ENCODE data around the gene IQSEC3.

IQSEC3 gene

GRCh38 chr12:87315-87714, 20.7 kb downstream of the IQSEC3 start:
- Mint-ChIP-seq H3K9me3 (peaks cover 5% of the 10 kb centered on the region), H3K27ac (no peak overlapping the region), H3K4me3 (no peak overlapping the region), H3K36me3 (no peaks in the 10 kb centered on the region), H3K4me1 (no peaks in the 10 kb centered on the region)
- no peak for ATAC-seq
- no peak for DNase-seq (ENCODE audit: low spot score in 2 of 2)

GRCh38 chr12:87856-88255, 21.3 kb downstream of the IQSEC3 start:
- H3K4me3 Mint-ChIP-seq, result no peak overlapping the region
- H3K4me1 Mint-ChIP-seq, result no peaks in the 10 kb centered on the region
- peaks cover 5% of the 10 kb centered on the region for H3K9me3 Mint-ChIP-seq
- DNase-seq (ENCODE audit: low spot score in 2 of 2) (no peak), ATAC-seq (no peak)
- H3K36me3 Mint-ChIP-seq, result no peaks in the 10 kb centered on the region
- no peak overlapping the region for H3K27ac Mint-ChIP-seq

GRCh38 chr12:89653-90052, 23.1 kb downstream of the IQSEC3 start:
- no peak overlapping the region for H3K27ac Mint-ChIP-seq
- no peak overlapping the region for H3K4me3 Mint-ChIP-seq
- no peaks in the 10 kb centered on the region for H3K36me3 Mint-ChIP-seq
- DNase-seq (ENCODE audit: low spot score in 2 of 2), result no peak
- ATAC-seq, result no peak
- H3K9me3 Mint-ChIP-seq, result peaks cover 7% of the 10 kb centered on the region
- no peaks in the 10 kb centered on the region for H3K4me1 Mint-ChIP-seq

- no peaks in the 10 kb centered on the region for H3K4me1 Mint-ChIP-seq
Observed at GRCh38 chr12:91213-91612, 24.6 kb downstream of the IQSEC3 start.

DNA sequence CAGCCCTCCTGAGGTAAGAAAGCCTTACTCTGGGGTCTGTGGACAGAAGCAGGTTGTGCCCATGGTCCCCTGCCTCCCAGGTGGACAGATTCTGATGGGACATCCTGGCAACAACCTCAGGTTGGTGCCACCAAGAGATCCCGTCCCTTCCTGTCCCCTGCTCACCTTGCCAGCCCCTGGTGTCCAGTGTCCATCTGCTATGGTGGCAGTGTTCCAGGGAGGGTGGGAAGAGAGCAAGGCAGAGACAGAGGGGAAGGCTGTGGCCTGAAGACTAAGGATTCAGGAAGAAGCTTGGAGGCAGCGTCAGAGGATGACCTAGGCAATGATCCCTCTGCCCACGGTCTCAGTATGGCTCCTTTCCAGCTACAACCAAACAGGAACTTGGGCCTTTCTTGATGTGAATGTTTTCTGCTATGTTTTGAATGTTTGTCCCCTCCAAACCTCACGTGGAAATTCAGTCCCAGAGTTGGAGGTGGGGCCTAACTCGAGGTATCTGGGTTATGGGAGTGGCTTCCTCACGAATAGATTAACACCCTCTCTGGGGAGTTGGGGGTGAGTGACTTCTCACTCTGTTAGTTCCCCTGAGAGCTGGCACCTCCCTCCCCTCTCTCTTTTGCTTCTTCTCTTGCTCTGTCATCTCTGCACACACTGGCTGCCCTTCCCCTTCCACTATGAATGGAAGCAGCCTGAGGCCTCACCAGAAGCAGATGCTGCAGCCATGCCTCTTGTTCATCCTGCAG, 26.9 kb downstream of the IQSEC3 start:
- Mint-ChIP-seq H3K9me3 (peaks cover 7% of the 10 kb centered on the region), H3K4me3 (no peak overlapping the region), H3K4me1 (no peaks in the 10 kb centered on the region), H3K36me3 (no peaks in the 10 kb centered on the region), H3K27ac (no peak overlapping the region)
- DNase-seq (ENCODE audit: low spot score in 2 of 2) (no peak), ATAC-seq (no peak)

More at GRCh38 chr12:91213-91612, 24.6 kb downstream of the IQSEC3 start:
- Mint-ChIP-seq H3K27ac (no peak overlapping the region), H3K36me3 (no peaks in the 10 kb centered on the region), H3K9me3 (peaks cover 7% of the 10 kb centered on the region), H3K4me3 (no peak overlapping the region)
- no peak for DNase-seq (ENCODE audit: low spot score in 2 of 2)
- no peak for ATAC-seq

DNA sequence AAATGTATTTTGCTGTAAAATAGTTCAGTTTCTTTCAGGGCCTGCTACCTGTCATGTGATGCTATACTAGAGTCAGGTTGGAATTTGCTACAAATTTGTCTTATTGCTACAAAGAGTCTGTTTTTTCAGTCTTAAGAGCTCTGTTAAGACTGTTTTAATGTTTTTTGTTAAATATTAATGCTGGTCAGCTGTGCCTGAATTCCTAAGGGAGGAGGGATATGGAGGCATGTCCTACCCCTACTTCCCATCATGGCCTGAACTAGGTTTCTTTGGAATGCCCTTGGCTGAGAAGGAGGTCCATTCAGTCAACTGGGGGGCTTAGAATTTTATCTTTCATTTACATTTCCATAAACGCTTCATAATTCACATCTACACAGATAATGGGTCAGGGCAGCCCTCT, 30.0 kb downstream of the IQSEC3 start:
- no peaks in the 10 kb centered on the region for H3K36me3 Mint-ChIP-seq
- H3K4me3 Mint-ChIP-seq, result no peak overlapping the region
- no peak overlapping the region for H3K27ac Mint-ChIP-seq
- H3K4me1 Mint-ChIP-seq, result no peaks in the 10 kb centered on the region
- H3K9me3 Mint-ChIP-seq, result peaks cover 2% of the 10 kb centered on the region
- no peak for ATAC-seq
- no peak for DNase-seq (ENCODE audit: low spot score in 2 of 2)

DNA sequence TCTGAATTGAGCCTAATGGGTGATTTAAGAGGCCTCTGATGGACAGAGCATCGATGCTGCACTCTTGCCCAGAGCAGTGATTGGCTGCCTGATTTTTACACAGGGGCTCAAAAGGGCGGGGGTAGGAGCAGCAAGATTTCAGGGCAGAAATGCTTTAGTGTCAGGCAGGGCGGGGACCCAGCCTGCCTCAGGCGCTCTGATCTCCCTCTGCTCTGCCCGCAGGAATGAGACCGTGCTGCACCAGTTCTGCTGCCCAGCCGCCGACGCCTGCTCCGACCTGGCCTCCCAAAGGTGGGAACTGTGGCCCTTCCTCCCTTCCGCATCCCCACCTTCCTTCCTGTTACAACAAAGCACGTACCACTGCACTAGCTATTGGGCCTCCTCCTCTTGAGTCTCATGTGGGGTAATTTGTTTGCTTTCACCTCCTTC, 32.4 kb downstream of the IQSEC3 start:
- DNase-seq (ENCODE audit: low spot score in 2 of 2) (no peak), ATAC-seq (no peak)
- Mint-ChIP-seq H3K9me3 (no peaks in the 10 kb centered on the region), H3K4me3 (no peak overlapping the region), H3K4me1 (no peaks in the 10 kb centered on the region), H3K27ac (no peak overlapping the region), H3K36me3 (no peaks in the 10 kb centered on the region)

DNA sequence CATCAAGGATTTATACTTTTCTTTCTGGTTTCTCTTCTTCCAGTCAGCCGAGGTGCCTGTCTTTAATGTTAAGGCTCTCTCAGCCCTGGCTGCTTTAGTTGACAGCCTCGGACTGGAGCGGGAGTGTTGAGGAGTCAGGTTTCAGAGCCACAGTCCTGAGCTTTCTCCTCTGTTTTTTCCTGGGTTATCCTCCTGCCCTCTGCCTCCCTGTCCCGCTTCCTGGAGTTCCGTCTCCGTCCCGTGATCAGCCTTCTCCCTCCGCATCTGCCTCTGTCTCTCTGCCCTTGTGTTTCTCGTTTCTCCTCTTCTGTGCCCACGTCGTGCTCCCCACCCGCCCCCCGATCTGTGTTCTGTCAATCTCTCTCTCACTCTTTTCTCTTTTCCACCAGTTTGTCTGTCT, 33.0 kb downstream of the IQSEC3 start:
- ATAC-seq (no peak), DNase-seq (ENCODE audit: low spot score in 2 of 2) (no peak)
- Mint-ChIP-seq H3K9me3 (no peaks in the 10 kb centered on the region), H3K4me3 (no peak overlapping the region), H3K36me3 (no peaks in the 10 kb centered on the region), H3K27ac (no peak overlapping the region), H3K4me1 (no peaks in the 10 kb centered on the region)

GRCh38 chr12:101969-102878, 35.7 kb downstream of the IQSEC3 start:
- no peak overlapping the region for H3K4me3 Mint-ChIP-seq
- DNase-seq (ENCODE audit: low spot score in 2 of 2) (no peak), ATAC-seq (no peak)
- no peak overlapping the region for H3K27ac Mint-ChIP-seq
- no peaks in the 10 kb centered on the region for H3K36me3 Mint-ChIP-seq
- no peaks in the 10 kb centered on the region for H3K9me3 Mint-ChIP-seq
- H3K4me1 Mint-ChIP-seq, result no peaks in the 10 kb centered on the region

- Mint-ChIP-seq H3K9me3 (no peaks in the 10 kb centered on the region), H3K36me3 (no peaks in the 10 kb centered on the region), H3K4me3 (no peak overlapping the region), H3K27ac (no peak overlapping the region), H3K4me1 (no peaks in the 10 kb centered on the region)
- ATAC-seq, result no peak
- DNase-seq (ENCODE audit: low spot score in 2 of 2), result no peak
Observed at GRCh38 chr12:102879-103168, 36.3 kb downstream of the IQSEC3 start.

- no peak overlapping the region for H3K27ac Mint-ChIP-seq
- no peak overlapping the region for H3K4me3 Mint-ChIP-seq
- DNase-seq (ENCODE audit: low spot score in 2 of 2) (no peak), ATAC-seq (no peak)
- no peaks in the 10 kb centered on the region for H3K36me3 Mint-ChIP-seq
- no peaks in the 10 kb centered on the region for H3K4me1 Mint-ChIP-seq
- H3K9me3 Mint-ChIP-seq, result no peaks in the 10 kb centered on the region
Observed at GRCh38 chr12:103169-103981, 36.8 kb downstream of the IQSEC3 start.

- Mint-ChIP-seq H3K4me3 (no peak overlapping the region), H3K27ac (no peak overlapping the region), H3K4me1 (peaks cover 3% of the 10 kb centered on the region), H3K9me3 (no peaks in the 10 kb centered on the region), H3K36me3 (no peaks in the 10 kb centered on the region)
- no peak for ATAC-seq
- no peak for DNase-seq (ENCODE audit: low spot score in 2 of 2)
Observed at GRCh38 chr12:104551-105081, 38.0 kb downstream of the IQSEC3 start.

- no peak for DNase-seq (ENCODE audit: low spot score in 2 of 2)
- no peak overlapping the region for H3K27ac Mint-ChIP-seq
- no peak for ATAC-seq
- peaks cover 10% of the 10 kb centered on the region for H3K4me1 Mint-ChIP-seq
- no peaks in the 10 kb centered on the region for H3K9me3 Mint-ChIP-seq
- no peaks in the 10 kb centered on the region for H3K36me3 Mint-ChIP-seq
- no peak overlapping the region for H3K4me3 Mint-ChIP-seq
Observed at GRCh38 chr12:105696-106095, 39.1 kb downstream of the IQSEC3 start.

DNA sequence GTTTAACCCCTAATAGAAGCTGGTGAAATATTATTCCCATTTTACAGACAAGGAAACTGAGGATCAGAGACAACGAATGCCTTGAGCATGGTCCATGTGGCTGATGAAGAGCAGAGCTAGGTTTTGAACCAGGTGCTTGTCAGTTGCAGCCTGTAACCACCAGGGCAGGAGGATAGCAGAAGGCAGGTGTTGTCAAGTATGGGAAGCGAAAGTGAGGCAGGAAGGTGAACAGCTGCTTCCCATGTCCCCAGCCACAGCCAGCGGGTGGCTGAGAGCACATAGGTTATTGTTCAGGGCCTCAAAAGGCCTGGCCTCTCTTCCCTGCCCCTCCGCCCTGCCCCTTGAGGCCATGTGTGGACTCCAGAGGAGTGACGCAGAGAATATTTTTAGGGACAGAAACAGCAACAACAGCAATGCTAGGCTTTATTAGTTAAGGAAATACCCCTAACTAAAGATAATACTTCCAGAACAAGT, 39.6 kb downstream of the IQSEC3 start:
- no peak overlapping the region for H3K4me3 Mint-ChIP-seq
- no peak for DNase-seq (ENCODE audit: low spot score in 2 of 2)
- ATAC-seq, result no peak
- no peaks in the 10 kb centered on the region for H3K9me3 Mint-ChIP-seq
- no peak overlapping the region for H3K27ac Mint-ChIP-seq
- no peaks in the 10 kb centered on the region for H3K36me3 Mint-ChIP-seq
- peaks cover 10% of the 10 kb centered on the region for H3K4me1 Mint-ChIP-seq

GRCh38 chr12:108594-108993, 42.0 kb downstream of the IQSEC3 start:
- ATAC-seq, result no peak
- no peaks in the 10 kb centered on the region for H3K36me3 Mint-ChIP-seq
- H3K4me1 Mint-ChIP-seq, result peaks cover 10% of the 10 kb centered on the region
- no peak overlapping the region for H3K27ac Mint-ChIP-seq
- DNase-seq (ENCODE audit: low spot score in 2 of 2), result no peak
- H3K4me3 Mint-ChIP-seq, result no peak overlapping the region
- H3K9me3 Mint-ChIP-seq, result no peaks in the 10 kb centered on the region

All from stimulated activated effector memory CD8-positive, alpha-beta T cell treated with anti-CD3 and anti-CD28 coated beads, Interleukin-12 subunit alpha, Interleukin-12 subunit beta, amount 100 ng/mL, for 72 hours (primary cell).